Liver (tissue), 9 donors: ENCODE results near the gene SMYD5. TPM values are rescaled to one million over a fixed set of nuclear protein-coding genes. Genes with fewer than 3 reads are reported as not detected.

ENCODE experiments used
- DNase-seq: peaks from one replicate; pipeline ENCODE4 v3.0.0-alpha.2; 2017; ENCODE audit warnings: low spot score
- H3K27ac ChIP-seq, 2 donors: one replicate each; pipeline ENCODE4 v1.7.0; 2013; ENCODE audit warnings: inconsistent platforms in 2 of 2, low read length in 2 of 2, control low read depth in 1 of 2, low read depth in 1 of 2, mild to moderate bottlenecking in 1 of 2
- H3K27me3 ChIP-seq, 4 donors: one replicate each; pipeline versions ENCODE4 v1.6.1 to v1.7.0; 2013; ENCODE audit warnings: low read length in 3 of 4, inconsistent platforms in 1 of 4, mild to moderate bottlenecking in 1 of 4, moderate library complexity in 1 of 4; ENCODE audit not compliant: control insufficient read depth in 4 of 4, insufficient read depth in 4 of 4
- H3K36me3 ChIP-seq, 4 donors: one replicate each; pipeline versions ENCODE4 v1.6.1 to v1.7.0; 2013; ENCODE audit warnings: low read length in 3 of 4, mild to moderate bottlenecking in 3 of 4, low read depth in 1 of 4, moderate library complexity in 1 of 4; ENCODE audit not compliant: control insufficient read depth in 4 of 4, insufficient read depth in 3 of 4
- H3K4me1 ChIP-seq, 4 donors: one replicate each; pipeline versions ENCODE4 v1.6.1 to v1.7.0; 2013; ENCODE audit warnings: low read length in 3 of 4, mild to moderate bottlenecking in 3 of 4, moderate library complexity in 1 of 4; ENCODE audit not compliant: control insufficient read depth in 4 of 4, insufficient read depth in 4 of 4
- H3K4me3 ChIP-seq, 3 donors: one replicate each; pipeline versions ENCODE4 v1.6.1 to v1.7.0; 2013; ENCODE audit warnings: low read length in 3 of 3, control low read depth in 1 of 3, low read depth in 1 of 3, mild to moderate bottlenecking in 1 of 3
- H3K9ac ChIP-seq, 2 donors: one replicate each; pipeline ENCODE4 v1.7.0; 2013; ENCODE audit warnings: low read length in 2 of 2, mild to moderate bottlenecking in 2 of 2, moderate library complexity in 2 of 2, control low read depth in 1 of 2, low read depth in 1 of 2
- H3K9me3 ChIP-seq, 4 donors: one replicate each; pipeline versions ENCODE4 v1.6.1 to v1.7.0; 2013; ENCODE audit warnings: low read length in 3 of 4; ENCODE audit not compliant: control insufficient read depth in 4 of 4
- ATF3 ChIP-seq: IDR thresholded peaks from 2 replicates; pipeline ENCODE4 v1.6.1; 2016; ENCODE audit warnings: antibody characterized with exemption
- CTCF ChIP-seq: fragments of 150-350 bp; IDR thresholded peaks from 2 replicates; pipeline ENCODE4 v1.5.1; 2017; ENCODE audit warnings: improper control_type of control experiment, low read depth, low read length; ENCODE audit not compliant: missing input control
- EGR1 ChIP-seq, 2 donors: IDR thresholded peaks; 2 replicates each; pipeline ENCODE4 v1.6.1; 2016 to 2018; ENCODE audit warnings: antibody characterized with exemption in 2 of 2, low read depth in 2 of 2
- FOXA1 ChIP-seq: IDR thresholded peaks from 2 replicates; pipeline ENCODE4 v1.6.1; 2016; ENCODE audit warnings: antibody characterized with exemption
- FOXA2 ChIP-seq: IDR thresholded peaks from 2 replicates; pipeline ENCODE4 v1.6.1; 2016; ENCODE audit warnings: antibody characterized with exemption
- GABPA ChIP-seq, 2 donors: IDR thresholded peaks in 1 of 2; conservative IDR thresholded peaks in 1 of 2; 2 replicates each; pipeline ENCODE4 v1.6.1; 2016; ENCODE audit warnings: antibody characterized with exemption in 2 of 2, mild to moderate bottlenecking in 1 of 2, moderate library complexity in 1 of 2
- HNF4A ChIP-seq, 2 donors: conservative IDR thresholded peaks; 2 replicates each; pipeline ENCODE4 v1.6.1; 2016; ENCODE audit warnings: antibody characterized with exemption in 2 of 2, mild to moderate bottlenecking in 2 of 2
- HNF4G ChIP-seq: IDR thresholded peaks from 2 replicates; pipeline ENCODE4 v1.6.1; 2016; ENCODE audit warnings: antibody characterized with exemption
- JUND ChIP-seq, 2 donors: IDR thresholded peaks; 2 replicates each; pipeline ENCODE4 v1.6.1; 2016; ENCODE audit warnings: antibody characterized with exemption in 2 of 2
- MAX ChIP-seq: IDR thresholded peaks from 2 replicates; pipeline ENCODE4 v1.6.1; 2016; ENCODE audit warnings: antibody characterized with exemption
- NR2F2 ChIP-seq: IDR thresholded peaks from 2 replicates; pipeline ENCODE4 v1.6.1; 2016; ENCODE audit warnings: antibody characterized with exemption
- RAD21 ChIP-seq, 2 donors: IDR thresholded peaks; 2 replicates each; pipeline ENCODE4 v1.6.1; 2016; ENCODE audit warnings: antibody characterized with exemption in 2 of 2, mild to moderate bottlenecking in 2 of 2
- REST ChIP-seq: IDR thresholded peaks from 2 replicates; pipeline ENCODE4 v1.6.1; 2016; ENCODE audit warnings: antibody characterized with exemption, mild to moderate bottlenecking
- RXRA ChIP-seq, 2 donors: IDR thresholded peaks; 2 replicates each; pipeline ENCODE4 v1.6.1; 2017 to 2018; ENCODE audit warnings: antibody characterized with exemption in 2 of 2, mild to moderate bottlenecking in 1 of 2
- SP1 ChIP-seq: IDR thresholded peaks from 2 replicates; pipeline ENCODE4 v1.6.1; 2018; ENCODE audit warnings: antibody characterized with exemption, mild to moderate bottlenecking
- TAF1 ChIP-seq: conservative IDR thresholded peaks from 2 replicates; pipeline ENCODE4 v1.6.1; 2016; ENCODE audit warnings: antibody characterized with exemption, mild to moderate bottlenecking
- YY1 ChIP-seq: IDR thresholded peaks from 2 replicates; pipeline ENCODE4 v1.6.1; 2016; ENCODE audit warnings: antibody characterized with exemption, mild to moderate bottlenecking
- ZBTB33 ChIP-seq: IDR thresholded peaks from 2 replicates; pipeline ENCODE4 v1.6.1; 2016; ENCODE audit warnings: antibody characterized with exemption
- WGBS: extraction: QIAGEN DNeasy Blood & Tissue Kit; methylation state at CpG from one replicate; pipeline ENCODE4 v1.1.7; 2013; 5-methylcytosine and 5-hydroxymethylcytosine counted together
- polyA plus RNA-seq, 2 donors: library from polyadenylated mRNA; stranded (reverse) in 1 of 2; unstranded in 1 of 2; fragments of 200-250 nt in 1 of 2; fragments of >200 nt in 1 of 2; fragmentation: Nextera tagmentation in 1 of 2; extraction: Ambion mirVana in 1 of 2; gene quantifications; one replicate each; pipeline versions ENCODE4 v1.2.1 to v1.2.3, GENCODE V29; 2013 to 2015
- total RNA-seq, 2 donors: library from RNA; depleted of rRNA; stranded (reverse); fragments of >200 nt; gene quantifications; one replicate each; pipeline ENCODE4 v1.2.3, GENCODE V29; 2014
- donor health status: healthy.
- donor health status: healthy.
- donor health status: healthy.
- donor health status: healthy.
- donor health status: healthy.

Gene SMYD5
- total and polyA plus RNA-seq, 4 donors: 3.9 to 8.8 (median 5.8) TPM

GRCh38 chr2:73225513-73226360, 11.7 kb downstream of the SMYD5 start:
- 78% methylated on average over 9 of the region's 9 CpGs for WGBS
- Histone ChIP-seq H3K9ac (no peak overlapping the region), H3K4me3 (no peak overlapping the region), H3K4me1 (peaks cover 0 to 2% (median 0%) of the 10 kb centered on the region in 4 donors), H3K27me3 (no peaks in the 10 kb centered on the region), H3K9me3 (no peaks in the 10 kb centered on the region), H3K36me3 (peaks cover 7 to 65% (median 28%) of the 10 kb centered on the region in 4 donors), H3K27ac (no peak overlapping the region)
- TF ChIP-seq HNF4A (conservative IDR thresholded peaks at IDR 0.05): no peak
- no peak for TF ChIP-seq FOXA2
- TF ChIP-seq YY1: no peak
- TF ChIP-seq CTCF: no peak
- TF ChIP-seq NR2F2: no peak
- no peak for TF ChIP-seq SP1
- no peak for TF ChIP-seq JUND (IDR thresholded peaks at IDR 0.05)
- TF ChIP-seq GABPA (IDR thresholded peaks at IDR 0.05 in 1 of 2, conservative IDR thresholded peaks at IDR 0.05 in 1 of 2): no peak
- no peak for TF ChIP-seq RAD21 (IDR thresholded peaks at IDR 0.05)
- no peak for TF ChIP-seq HNF4G
- no peak for DNase-seq

- no peak for DNase-seq
- no peak overlapping the region for H3K27ac ChIP-seq
- peaks cover 7 to 54% (median 26%) of the 10 kb centered on the region in 4 donors for H3K36me3 ChIP-seq
Measured at GRCh38 chr2:73227086-73227485, 13.0 kb downstream of the SMYD5 start.

More at GRCh38 chr2:73227086-73227485, 13.0 kb downstream of the SMYD5 start:
- WGBS: 93% methylated on average over 3 of the region's 3 CpGs
- no peak overlapping the region for H3K9ac ChIP-seq
- no peaks in the 10 kb centered on the region for H3K9me3 ChIP-seq
- TF ChIP-seq JUND (IDR thresholded peaks at IDR 0.05): no peak
- TF ChIP-seq GABPA (IDR thresholded peaks at IDR 0.05 in 1 of 2, conservative IDR thresholded peaks at IDR 0.05 in 1 of 2): no peak
- no peak for TF ChIP-seq YY1
- no peak for TF ChIP-seq CTCF
- TF ChIP-seq ATF3: no peak
- no peak for TF ChIP-seq FOXA1
- no peak for TF ChIP-seq RAD21 (IDR thresholded peaks at IDR 0.05)
- no peak for TF ChIP-seq FOXA2
- TF ChIP-seq SP1: no peak
- TF ChIP-seq EGR1 (IDR thresholded peaks at IDR 0.05; ENCODE audit: low read depth in 2 of 2): no peak
- no peak for TF ChIP-seq TAF1
- TF ChIP-seq ZBTB33: no peak
- no peak for TF ChIP-seq HNF4A (conservative IDR thresholded peaks at IDR 0.05)
- no peak for TF ChIP-seq HNF4G
- no peak for TF ChIP-seq REST
- no peak for TF ChIP-seq MAX
- no peak for TF ChIP-seq RXRA (IDR thresholded peaks at IDR 0.05)
- no peak for TF ChIP-seq NR2F2
- no peaks in the 10 kb centered on the region for H3K27me3 ChIP-seq
- no peak overlapping the region for H3K4me3 ChIP-seq
- H3K4me1 ChIP-seq: peaks cover 0 to 2% (median 0%) of the 10 kb centered on the region in 4 donors
